ENCODE data around the gene VPS51. TPM values are rescaled to one million over a fixed set of nuclear protein-coding genes. Genes with fewer than 3 reads are reported as not detected.

Gene VPS51
- total RNA-seq, 1 donor from 2014 or later, result 92.2 TPM

GRCh38 chr11:65111744-65112545 is 15.9 kb downstream of the VPS51 start, which contains the start of gene TM7SF2:
Gene TM7SF2, plus strand, starts transcription at chr11:65111872. Its CDS starts 144 bp downstream, at chr11:65112016.
- H3K36me3 ChIP-seq, result peaks cover 39% of the 10 kb centered on the region
- peak within 1 kb of the TSS; percentile 77 for H3K4me3 ChIP-seq
- H3K4me1 ChIP-seq, result peaks cover 66% of the 10 kb centered on the region
- H3K9me3 ChIP-seq (replicated peaks), result no peaks in the 10 kb centered on the region
- intact Hi-C loops (cut with micrococcal nuclease), result no loop called here
- no peaks in the 10 kb centered on the region for H3K27me3 ChIP-seq (ENCODE audit: low read depth)
- peak; percentile 97 for DNase-seq
- no peak for TF ChIP-seq CTCF (IDR thresholded peaks at IDR 0.05; ENCODE audit: borderline replicate concordance)
- H3K27ac ChIP-seq (replicated peaks), result peak within 1 kb of the TSS; percentile 84

- Histone ChIP-seq H3K4me1 (peaks cover 72% of the 10 kb centered on the region), H3K27me3 (ENCODE audit: low read depth) (no peaks in the 10 kb centered on the region), H3K36me3 (peaks cover 36% of the 10 kb centered on the region), H3K9me3 (replicated peaks) (no peaks in the 10 kb centered on the region), H3K27ac (replicated peaks) (peak overlapping the region; percentile 84), H3K4me3 (peak overlapping the region; percentile 77)
- TF ChIP-seq CTCF (IDR thresholded peaks at IDR 0.05; ENCODE audit: borderline replicate concordance), result peak; percentile 92
- peak; percentile 52 for DNase-seq
- intact Hi-C loops (cut with micrococcal nuclease), result no loop called here
These were observed 16.7 kb downstream of the VPS51 start for GRCh38 chr11:65112546-65113360.

- Histone ChIP-seq H3K27ac (replicated peaks) (peak overlapping the region; percentile 84), H3K36me3 (peaks cover 34% of the 10 kb centered on the region), H3K4me3 (peak overlapping the region; percentile 77), H3K9me3 (replicated peaks) (no peaks in the 10 kb centered on the region), H3K27me3 (ENCODE audit: low read depth) (no peaks in the 10 kb centered on the region), H3K4me1 (peaks cover 77% of the 10 kb centered on the region)
- intact Hi-C loops (cut with micrococcal nuclease), result no loop called here
- no peak for TF ChIP-seq CTCF (IDR thresholded peaks at IDR 0.05; ENCODE audit: borderline replicate concordance)
- DNase-seq, result no peak
These were observed 17.3 kb downstream of the VPS51 start for GRCh38 chr11:65113361-65113756.

- Histone ChIP-seq H3K4me1 (peaks cover 77% of the 10 kb centered on the region), H3K4me3 (peak overlapping the region; percentile 77), H3K27me3 (ENCODE audit: low read depth) (no peaks in the 10 kb centered on the region), H3K9me3 (replicated peaks) (no peaks in the 10 kb centered on the region), H3K27ac (replicated peaks) (peak overlapping the region; percentile 84), H3K36me3 (peaks cover 34% of the 10 kb centered on the region)
- no peak for TF ChIP-seq CTCF (IDR thresholded peaks at IDR 0.05; ENCODE audit: borderline replicate concordance)
- intact Hi-C loops (cut with micrococcal nuclease), result no loop called here
- DNase-seq, result no peak
These were observed 17.8 kb downstream of the VPS51 start for GRCh38 chr11:65113839-65114238.

- intact Hi-C loops (cut with micrococcal nuclease), result no loop called here
- Histone ChIP-seq H3K9me3 (replicated peaks) (no peaks in the 10 kb centered on the region), H3K27ac (replicated peaks) (peak overlapping the region; percentile 84), H3K27me3 (ENCODE audit: low read depth) (no peaks in the 10 kb centered on the region), H3K36me3 (peaks cover 34% of the 10 kb centered on the region), H3K4me1 (peaks cover 79% of the 10 kb centered on the region), H3K4me3 (no peak overlapping the region)
- no peak for TF ChIP-seq CTCF (IDR thresholded peaks at IDR 0.05; ENCODE audit: borderline replicate concordance)
- DNase-seq, result no peak
These were observed 18.6 kb downstream of the VPS51 start for GRCh38 chr11:65114538-65115171.

All from left ventricle myocardium inferior (tissue), 1 donor.